Thyroid gland (tissue), 4 donors: ENCODE data around the gene ANKRD11. TPM values are rescaled to one million over a fixed set of nuclear protein-coding genes. Genes with fewer than 3 reads are reported as not detected.

Experiments
- DNase-seq, 2 donors: peaks; one replicate each; pipeline ENCODE4 v3.0.0-alpha.2; 2019
- H3K27ac ChIP-seq, 3 donors: fragments of 200-600 bp; sonication (generic); 1 replicate in 2 of 3; 2 replicates in 1 of 3; pipeline ENCODE4 v1.5.1; 2016 to 2019; ENCODE audit warnings: mild to moderate bottlenecking in 1 of 3, moderate library complexity in 1 of 3
- H3K27me3 ChIP-seq: fragments of 200-600 bp; sonication (generic); one replicate; pipeline ENCODE4 v1.5.1; 2019
- H3K36me3 ChIP-seq, 2 donors: fragments of 200-600 bp; sonication (generic); one replicate each; pipeline ENCODE4 v1.5.1; 2016 to 2019
- H3K4me1 ChIP-seq, 2 donors: fragments of 200-600 bp; sonication (generic); one replicate each; pipeline ENCODE4 v1.5.1; 2017 to 2019
- H3K4me3 ChIP-seq, 3 donors: fragments of 200-600 bp; sonication (generic); replicated peaks in 1 of 3; 1 replicate in 2 of 3; 2 replicates in 1 of 3; pipeline ENCODE4 v1.5.1; 2016; ENCODE audit warnings: mild to moderate bottlenecking in 1 of 3
- H3K9me3 ChIP-seq: fragments of 200-600 bp; sonication (generic); one replicate; pipeline ENCODE4 v1.5.1; 2017
- CTCF ChIP-seq, 6 experiments: fragments of 200-600 bp in 3 of 6; fragments of 450-650 bp in 3 of 6; sonication (generic) in 3 of 6; IDR thresholded peaks; one replicate each; pipeline ENCODE4 v1.5.1; 2016 to 2019; ENCODE audit warnings: antibody characterized with exemption in 6 of 6, mild to moderate bottlenecking in 2 of 6, inconsistent platforms in 1 of 6, moderate library complexity in 1 of 6
- POLR2A ChIP-seq, 2 donors: fragments of 450-650 bp; IDR thresholded peaks; one replicate each; pipeline ENCODE4 v1.6.1; 2017; ENCODE audit warnings: antibody characterized with exemption in 2 of 2, mild to moderate bottlenecking in 2 of 2, moderate library complexity in 1 of 2
- WGBS, 2 donors: methylation state at CpG; one replicate each; pipeline ENCODE4 v1.1.5; 2017; 5-methylcytosine and 5-hydroxymethylcytosine counted together
- intact Hi-C: fragments of 100-400 bp; cut with DNase I; formaldehyde crosslinking; loops from one replicate; pipeline ENCODE4 v1.15.1; 2023
- total RNA-seq, 4 donors: library from RNA; depleted of rRNA; stranded (reverse); fragments of >200 nt; gene quantifications; one replicate each; pipeline ENCODE4 v1.2.3, GENCODE V29; 2016

The ANKRD11 gene
- total RNA-seq, 4 donors from 2014 or later: 62.1 to 90.4 (median 75.0) TPM

GRCh38 chr16:89344846-89345611, 145.3 kb downstream of the ANKRD11 start:
- peaks cover 4 to 30% of the 10 kb centered on the region in 2 donors for H3K4me1 ChIP-seq
- H3K27ac ChIP-seq: no peak overlapping the region

GRCh38 chr16:89344458-89344834, 145.9 kb downstream of the ANKRD11 start:
- Histone ChIP-seq H3K4me1 (peaks cover 4 to 34% of the 10 kb centered on the region in 2 donors), H3K4me3 (no peak overlapping the region), H3K27me3 (no peaks in the 10 kb centered on the region), H3K9me3 (no peaks in the 10 kb centered on the region), H3K27ac (no peak overlapping the region), H3K36me3 (no peaks in the 10 kb centered on the region)
- no peak for DNase-seq
- intact Hi-C loops: no loop called here
- whole genome bisulfite sequencing, 2 donors: 82 to 83% methylated on average over 15 of the region's 15 CpGs
- TF ChIP-seq CTCF (IDR thresholded peaks at IDR 0.05): no peak
- TF ChIP-seq POLR2A (IDR thresholded peaks at IDR 0.05): no peak

More at GRCh38 chr16:89344846-89345611, 145.3 kb downstream of the ANKRD11 start:
- no peaks in the 10 kb centered on the region for H3K36me3 ChIP-seq
- intact Hi-C loops: no loop called here
- WGBS, 2 donors: 61 to 66% methylated on average over 19 to 20 of the region's 20 CpGs
- TF ChIP-seq CTCF (IDR thresholded peaks at IDR 0.05): no peak
- TF ChIP-seq POLR2A (IDR thresholded peaks at IDR 0.05): no peak
- H3K27me3 ChIP-seq: no peaks in the 10 kb centered on the region
- DNase-seq: no peak
- no peaks in the 10 kb centered on the region for H3K9me3 ChIP-seq
- H3K4me3 ChIP-seq: no peak overlapping the region

- intact Hi-C loops: no loop called here
- no peak overlapping the region for H3K27ac ChIP-seq
Observed at GRCh38 chr16:89343501-89344457, 146.6 kb downstream of the ANKRD11 start.

GRCh38 chr16:89341697-89342694, 148.4 kb downstream of the ANKRD11 start:
- no peak overlapping the region for H3K4me3 ChIP-seq
- intact Hi-C loops: no loop called here
- DNase-seq: no peak
- no peaks in the 10 kb centered on the region for H3K36me3 ChIP-seq
- no peak for TF ChIP-seq CTCF (IDR thresholded peaks at IDR 0.05)
- TF ChIP-seq POLR2A (IDR thresholded peaks at IDR 0.05): no peak
- WGBS, 2 donors: 82 to 92% methylated on average over 23 to 35 of the region's 35 CpGs
- H3K9me3 ChIP-seq: no peaks in the 10 kb centered on the region
- no peaks in the 10 kb centered on the region for H3K27me3 ChIP-seq
- H3K4me1 ChIP-seq: peaks cover 18 to 47% of the 10 kb centered on the region in 2 donors
- H3K27ac ChIP-seq: no peak overlapping the region

More at GRCh38 chr16:89343501-89344457, 146.6 kb downstream of the ANKRD11 start:
- WGBS, 2 donors: 81 to 88% methylated on average over 31 to 34 of the region's 36 CpGs
- H3K36me3 ChIP-seq: no peaks in the 10 kb centered on the region
- H3K27me3 ChIP-seq: no peaks in the 10 kb centered on the region
- H3K9me3 ChIP-seq: no peaks in the 10 kb centered on the region
- TF ChIP-seq CTCF (IDR thresholded peaks at IDR 0.05) (no peak), POLR2A (IDR thresholded peaks at IDR 0.05) (no peak)
- DNase-seq: no peak
- H3K4me1 ChIP-seq: peaks cover 9 to 37% of the 10 kb centered on the region in 2 donors
- H3K4me3 ChIP-seq: no peak overlapping the region
